Stimulated activated naive CD8-positive, alpha-beta T cell treated with anti-CD3 and anti-CD28 coated beads, Interleukin-15, Interleukin-2, amounts not matched to agents 100 U/mL and 50 U/mL, for 24 hours (primary cell): ENCODE measurements around the gene MED20.

Source experiments
- ATAC-seq: fragments of 150-1000 bp; cut with Tn5 transposase; one replicate; pipeline ENCODE4 v1.10.0; 2021
- DNase-seq: peaks from one replicate; pipeline ENCODE4 v3.0.0; 2021

MED20 gene

DNA sequence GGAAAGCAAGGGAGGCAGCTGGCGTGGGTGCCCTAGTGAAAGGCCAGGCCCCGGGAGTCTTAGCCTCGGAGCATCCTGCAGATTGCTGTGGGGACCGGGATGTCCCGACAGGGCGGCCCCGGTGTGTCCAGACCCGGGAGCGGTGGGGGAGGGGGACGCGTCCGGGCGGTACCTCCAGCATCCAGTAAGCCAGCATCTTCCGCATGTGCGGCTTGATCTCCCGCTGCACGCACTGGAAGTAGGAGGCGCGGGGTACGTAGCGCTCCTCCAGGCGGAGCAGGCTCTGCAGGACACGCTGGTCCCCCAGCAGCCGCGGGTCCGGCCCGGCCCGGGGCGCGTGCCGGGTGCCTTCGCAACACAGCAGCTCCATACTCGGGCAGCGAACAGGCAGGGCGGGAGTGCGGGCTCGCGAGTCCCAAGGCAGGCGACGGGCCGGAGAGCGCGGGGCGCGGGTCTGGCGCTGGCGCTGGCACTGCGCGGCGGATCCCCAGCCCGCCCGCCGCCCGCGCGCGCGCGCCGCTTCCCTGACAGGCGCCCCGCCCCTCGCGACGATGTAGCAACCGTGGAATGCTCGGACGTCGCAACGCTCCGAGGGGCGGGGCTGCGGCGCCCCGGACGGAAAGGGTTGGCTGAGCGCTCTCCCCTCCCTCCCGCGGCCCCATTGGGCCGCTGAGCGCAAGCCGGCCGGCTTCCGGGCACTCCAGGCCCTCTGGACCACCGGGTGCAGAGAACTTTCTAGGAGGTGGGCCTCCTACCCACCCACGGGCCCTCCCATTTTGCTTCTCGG, 20.5 kb upstream of the MED20 start, which contains the start of gene CCND3:
TSS of gene CCND3 (minus strand) at position 529 of the 787 bp plus-strand sequence. CDS start at position 370, 159 bp downstream.
- DNase-seq, result peak; percentile 95
- peak; percentile 86 for ATAC-seq

DNA sequence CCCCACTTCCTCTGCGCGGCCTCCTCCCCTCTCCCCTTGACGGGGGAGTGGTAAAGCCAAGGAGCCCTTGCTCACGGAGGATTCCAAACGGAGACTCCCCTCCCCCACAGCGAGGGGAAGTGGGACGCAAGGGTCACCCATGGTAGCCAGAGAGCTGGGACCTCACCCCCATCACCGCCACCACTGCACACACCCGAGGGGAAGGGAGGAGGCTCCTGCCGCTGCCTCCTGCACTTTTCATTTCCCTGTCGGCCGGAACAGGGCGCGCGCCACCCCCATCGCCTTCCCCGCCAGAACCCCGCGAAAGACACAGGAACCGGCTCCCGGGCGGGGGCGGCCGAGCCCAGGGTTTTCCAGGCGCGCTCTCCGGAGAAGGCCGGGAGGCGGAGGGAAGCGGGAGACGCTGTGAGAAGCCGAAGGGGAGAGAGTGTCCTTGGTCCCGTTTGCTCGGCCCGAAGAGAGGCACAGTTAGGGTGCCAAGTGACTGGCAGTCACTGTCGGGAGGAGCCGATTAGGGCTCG, 19.9 kb upstream of the MED20 start:
- peak; percentile 68 for DNase-seq
- ATAC-seq, result no peak

DNA sequence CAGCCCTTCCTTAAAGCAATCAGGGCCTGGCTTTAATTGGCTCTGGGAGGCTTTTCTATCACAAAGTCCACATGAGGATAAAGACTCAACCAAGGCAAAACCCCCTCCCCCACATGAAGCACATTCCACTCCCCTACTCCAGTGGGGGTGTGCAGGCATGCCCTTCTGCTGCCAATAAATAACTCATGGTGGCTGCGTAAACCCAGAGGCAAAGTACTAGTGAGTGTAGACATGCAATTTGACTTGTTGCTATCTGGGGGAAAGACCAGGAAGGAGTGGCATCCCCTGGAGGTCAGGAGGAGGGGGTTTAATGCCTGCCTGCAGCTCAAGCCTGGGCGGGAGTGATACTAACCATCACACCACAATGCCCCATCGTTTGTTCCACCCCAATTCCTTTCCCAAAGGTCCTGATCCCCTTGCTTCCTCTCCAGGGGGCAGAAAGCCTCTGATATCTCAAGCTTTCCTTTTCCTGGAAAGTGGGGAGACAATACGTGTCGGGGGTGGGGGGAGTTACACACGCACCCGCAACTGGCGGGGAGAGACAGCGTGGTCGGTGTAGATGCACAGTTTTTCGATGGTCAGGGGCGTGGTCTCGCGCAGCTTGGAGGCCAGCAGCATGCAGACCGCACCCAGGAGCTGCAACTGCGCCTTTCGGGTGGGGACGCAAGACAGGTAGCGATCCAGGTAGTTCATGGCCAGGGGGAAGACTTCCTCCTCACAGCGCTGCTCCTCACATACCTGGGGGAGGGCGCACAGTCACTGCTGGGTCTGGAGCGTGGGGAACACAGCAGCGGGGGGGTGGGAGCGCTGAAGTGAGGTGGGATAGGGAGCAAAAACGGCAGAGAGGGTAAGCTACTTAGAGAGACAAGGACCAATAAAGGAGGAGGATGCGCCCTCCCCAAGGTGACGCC, 19.2 kb upstream of the MED20 start:
- ATAC-seq (no peak), DNase-seq (peak; percentile 68)

DNA sequence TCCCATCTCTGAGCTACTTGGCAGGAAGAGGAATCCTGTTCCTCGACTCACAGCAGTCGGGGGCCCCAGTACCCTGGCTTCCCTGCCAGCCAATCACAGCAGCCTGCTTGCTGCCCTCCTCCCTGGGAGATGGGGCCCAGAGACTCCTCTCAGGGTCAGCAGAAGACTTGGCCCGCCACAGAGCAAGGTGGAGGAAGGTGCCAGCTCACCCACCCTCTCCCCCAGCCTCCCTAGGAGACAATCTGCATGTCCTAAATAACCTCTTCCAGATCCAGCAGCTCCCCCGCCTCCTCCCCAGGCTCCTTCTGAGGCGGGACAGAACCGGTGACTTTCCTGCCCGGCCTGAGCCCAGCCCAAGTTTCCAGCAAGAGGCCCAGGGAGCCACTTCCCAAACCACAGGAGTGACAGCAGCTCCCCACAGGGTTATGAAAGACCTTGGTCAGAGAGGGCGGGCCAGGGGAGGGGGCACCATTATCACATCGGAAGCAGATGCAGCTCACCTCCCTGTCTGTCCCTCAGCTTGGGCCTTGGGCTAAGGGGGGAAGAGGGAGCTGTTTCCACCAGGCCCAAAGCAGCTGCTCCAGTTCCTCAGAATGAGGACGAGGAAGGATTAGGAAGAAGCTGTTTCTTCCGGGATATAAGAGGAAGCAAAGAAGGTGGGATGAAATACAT, 18.4 kb upstream of the MED20 start:
- peak; percentile 69 for DNase-seq

DNA sequence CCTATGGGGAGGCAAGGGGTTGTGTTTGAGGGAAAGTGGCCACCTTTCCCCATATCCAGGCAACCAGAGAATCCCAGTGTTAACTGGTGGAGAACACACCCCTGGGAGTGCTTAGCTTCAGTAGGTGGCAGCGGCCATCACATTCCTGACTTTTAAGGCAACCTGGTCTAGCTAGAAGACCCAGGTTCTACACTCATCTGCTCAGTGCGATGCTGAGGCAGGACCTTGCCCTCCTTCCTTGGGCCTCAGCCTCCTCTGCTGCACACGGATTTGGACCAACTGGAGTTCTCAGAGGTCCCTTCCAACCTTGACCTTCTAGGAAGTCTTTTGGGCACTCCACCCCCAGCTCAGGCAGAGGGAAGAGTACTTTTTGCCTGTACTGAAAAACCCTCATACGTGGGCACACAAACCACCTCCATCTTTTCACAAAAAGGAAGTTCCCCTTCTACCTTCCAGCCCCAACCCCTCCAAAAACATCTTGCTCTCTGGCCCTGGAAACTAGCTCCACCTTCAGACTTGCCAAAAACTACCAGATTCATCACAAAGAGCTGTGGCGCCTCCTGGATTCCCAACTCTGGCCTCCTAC, 17.7 kb upstream of the MED20 start:
- no peak for DNase-seq
- no peak for ATAC-seq

More for the DNA sequence above, 18.4 kb upstream of the MED20 start:
- peak; percentile 6 for ATAC-seq

DNA sequence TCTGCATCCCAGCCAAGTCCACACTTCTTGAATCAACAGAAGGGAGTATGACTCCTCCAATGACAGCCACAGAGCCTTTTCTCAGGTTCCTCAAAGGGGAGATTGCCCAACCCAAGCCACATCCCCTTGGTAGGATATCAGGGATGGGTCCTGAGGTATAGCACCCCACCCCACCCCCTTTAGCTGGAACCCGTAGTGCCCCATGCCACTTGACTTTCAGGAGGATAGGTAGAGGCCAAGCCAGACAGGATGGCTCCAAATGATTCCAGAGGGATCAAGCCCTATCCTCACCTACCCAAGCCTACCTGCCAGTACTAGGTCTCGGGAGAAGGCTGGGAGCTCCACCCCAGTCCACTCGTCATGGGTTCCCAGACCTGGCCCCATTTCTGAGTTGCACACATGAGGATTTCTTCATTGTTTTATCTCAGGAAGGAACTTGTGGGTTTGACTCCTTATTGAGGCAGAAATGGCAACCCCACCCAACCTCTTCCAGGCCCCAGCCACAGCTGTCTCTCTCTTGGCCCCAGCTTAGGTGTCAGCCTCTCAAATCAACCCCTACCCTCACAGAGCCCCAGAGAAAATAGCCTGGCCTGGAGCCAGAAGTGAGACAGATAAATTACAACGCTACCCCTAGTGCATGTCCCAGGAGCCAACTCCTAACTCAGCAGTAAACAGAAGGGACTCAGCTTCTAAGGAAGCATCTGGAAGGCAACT, 17.1 kb upstream of the MED20 start:
- peak; percentile 30 for DNase-seq
- ATAC-seq, result no peak

DNA sequence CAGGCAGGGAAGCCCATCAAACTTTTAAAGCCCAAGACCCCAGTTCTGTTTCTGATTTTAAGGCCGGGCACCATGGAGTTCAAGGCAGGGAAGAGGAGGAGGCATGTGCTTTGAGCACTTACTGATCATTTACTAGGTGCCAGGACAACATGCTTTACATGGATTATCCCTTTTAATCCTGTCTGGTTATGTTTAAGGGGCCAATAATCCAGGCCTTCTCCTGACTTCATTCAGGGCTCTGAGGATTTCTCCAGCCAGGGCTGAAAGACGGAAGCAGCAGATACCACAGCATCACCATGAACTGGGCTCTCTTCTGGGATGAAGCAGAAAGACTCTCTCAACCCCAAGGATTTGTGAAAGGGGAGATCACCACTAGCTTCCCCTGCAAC, 16.5 kb upstream of the MED20 start:
- ATAC-seq (no peak), DNase-seq (no peak)

DNA sequence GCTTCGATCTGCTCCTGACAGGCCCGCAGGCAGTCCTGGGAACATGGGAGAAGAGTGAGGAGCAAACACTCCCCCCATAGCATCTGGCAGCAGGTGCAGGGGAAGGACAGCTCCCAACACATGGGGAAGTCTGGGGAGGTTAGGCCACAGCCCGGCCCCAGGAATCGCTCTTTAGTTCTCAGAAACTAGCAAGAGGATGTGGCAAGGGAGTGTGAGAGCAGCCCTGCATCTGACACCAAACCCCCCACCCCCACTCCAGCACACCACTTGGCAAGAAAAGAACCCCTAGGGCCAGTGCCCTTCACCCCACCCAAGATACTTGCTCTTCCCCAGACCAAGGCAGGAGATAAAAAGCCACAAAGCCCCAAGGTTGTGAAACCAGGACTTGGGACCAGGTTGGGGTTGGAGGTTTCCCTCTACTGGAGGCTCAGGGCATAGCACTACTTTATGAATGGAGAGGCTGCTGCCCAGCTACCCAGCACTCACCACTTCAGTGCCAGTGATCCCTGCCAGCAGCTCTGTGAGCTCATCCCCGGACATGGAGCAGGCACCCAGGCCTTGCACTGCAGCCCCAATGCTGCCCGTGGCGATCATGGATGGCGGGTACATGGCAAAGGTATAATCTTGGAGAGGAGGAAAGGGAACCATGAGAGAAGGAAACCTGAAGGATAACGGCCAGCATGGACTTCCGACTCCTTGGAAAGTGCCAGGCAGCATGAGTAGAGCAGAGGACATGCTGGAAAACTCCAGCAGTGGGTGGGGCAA, 15.3 kb upstream of the MED20 start:
- peak; percentile 70 for ATAC-seq

DNA sequence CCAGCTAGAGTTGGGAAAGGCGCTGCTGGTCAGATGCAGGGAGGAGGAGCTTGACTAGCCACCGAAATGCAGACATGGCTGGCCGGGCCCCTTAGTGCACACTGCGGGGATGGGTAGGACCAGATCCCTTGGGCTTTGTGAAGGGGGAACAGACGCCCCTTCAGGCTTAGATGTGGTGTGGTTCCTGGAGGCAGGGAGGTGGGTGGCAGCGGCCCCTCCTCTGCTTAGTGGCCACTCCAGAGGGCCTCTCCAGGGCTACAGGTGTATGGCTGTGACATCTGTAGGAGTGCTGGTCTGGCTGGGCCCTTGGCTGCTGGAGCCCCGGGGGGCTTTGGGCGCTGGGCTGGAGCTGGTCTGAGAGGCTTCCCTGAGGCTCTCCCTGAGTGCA, 14.7 kb upstream of the MED20 start:
- no peak for ATAC-seq

More for the DNA sequence above, 15.3 kb upstream of the MED20 start:
- peak; percentile 81 for DNase-seq

DNA sequence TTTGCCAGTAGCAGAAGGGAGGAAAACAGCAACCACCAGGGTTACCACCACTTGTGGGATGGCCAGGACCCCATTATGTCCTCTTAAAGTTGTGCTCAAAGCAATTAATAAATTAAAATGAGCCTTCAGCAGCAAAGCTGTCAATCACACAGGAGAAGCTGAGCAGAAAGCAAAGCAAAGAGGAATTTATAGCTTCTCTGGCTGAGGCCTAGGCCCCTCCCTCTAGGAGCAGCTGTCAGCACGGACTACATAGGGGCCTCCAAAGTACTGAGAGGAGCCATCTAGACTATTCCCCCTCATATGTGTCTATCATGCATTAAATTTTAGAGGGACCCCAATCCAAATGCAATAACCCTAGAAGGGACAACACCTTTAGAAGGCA, 14.2 kb upstream of the MED20 start:
- DNase-seq, result no peak
- no peak for ATAC-seq

More for the DNA sequence above, 14.7 kb upstream of the MED20 start:
- no peak for DNase-seq

DNA sequence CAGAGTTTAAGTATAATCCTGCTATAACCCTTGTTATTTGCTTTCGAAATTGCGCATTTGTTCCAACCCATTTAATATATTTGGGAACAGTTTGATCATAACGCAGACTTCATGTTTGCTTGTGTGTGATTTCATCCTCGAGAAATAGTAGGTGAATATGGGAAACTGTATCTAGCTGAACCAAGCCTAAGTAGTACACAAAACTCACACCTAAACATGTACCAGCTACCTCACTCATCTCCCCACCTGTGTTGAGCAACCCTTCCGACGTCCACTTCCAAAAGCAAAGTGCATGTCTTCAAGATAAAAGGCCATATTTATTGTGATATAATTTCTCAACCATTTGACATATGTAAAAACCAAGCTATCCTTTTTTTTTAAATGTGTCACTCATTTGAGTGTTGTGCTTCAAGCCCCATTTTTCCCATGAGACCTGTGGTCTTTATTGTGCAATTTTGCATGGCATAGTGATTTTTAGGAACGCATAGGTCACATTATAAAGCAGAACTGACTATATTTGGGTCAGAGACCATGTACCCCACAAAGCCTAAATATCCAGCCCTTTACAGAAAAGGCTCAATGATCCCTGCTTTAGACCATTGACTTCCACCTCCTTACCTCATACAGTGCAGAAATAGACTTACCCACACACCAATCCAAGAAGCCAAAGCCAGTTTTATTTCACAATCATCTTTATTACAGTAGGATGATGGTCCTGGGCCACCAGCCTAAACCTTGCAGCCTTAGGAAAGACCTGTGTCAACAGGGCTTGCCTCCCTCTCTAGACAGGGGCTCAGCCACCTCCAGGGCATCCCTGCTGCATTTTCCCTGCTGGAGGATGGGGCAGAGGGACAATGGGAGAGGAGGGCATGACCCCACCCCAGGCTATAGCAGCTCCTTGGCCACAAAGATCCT, 13.6 kb upstream of the MED20 start:
- no peak for ATAC-seq
- no peak for DNase-seq

DNA sequence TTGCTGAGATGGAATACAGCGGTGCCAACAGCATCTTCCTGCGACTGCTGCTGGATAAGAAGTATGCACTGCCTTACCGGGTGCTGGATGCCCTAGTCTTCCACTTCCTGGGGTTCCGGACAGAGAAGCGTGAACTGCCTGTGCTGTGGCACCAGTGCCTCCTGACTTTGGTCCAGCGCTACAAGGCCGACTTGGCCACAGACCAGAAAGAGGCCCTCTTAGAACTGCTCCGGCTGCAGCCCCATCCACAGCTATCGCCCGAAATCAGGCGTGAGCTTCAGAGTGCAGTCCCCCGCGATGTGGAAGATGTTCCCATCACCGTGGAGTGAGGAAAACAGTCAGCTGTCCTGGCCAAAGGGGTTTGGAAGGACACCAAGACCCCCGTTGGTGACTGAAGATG, 11.4 kb upstream of the MED20 start:
- DNase-seq (no peak), ATAC-seq (no peak)

DNA sequence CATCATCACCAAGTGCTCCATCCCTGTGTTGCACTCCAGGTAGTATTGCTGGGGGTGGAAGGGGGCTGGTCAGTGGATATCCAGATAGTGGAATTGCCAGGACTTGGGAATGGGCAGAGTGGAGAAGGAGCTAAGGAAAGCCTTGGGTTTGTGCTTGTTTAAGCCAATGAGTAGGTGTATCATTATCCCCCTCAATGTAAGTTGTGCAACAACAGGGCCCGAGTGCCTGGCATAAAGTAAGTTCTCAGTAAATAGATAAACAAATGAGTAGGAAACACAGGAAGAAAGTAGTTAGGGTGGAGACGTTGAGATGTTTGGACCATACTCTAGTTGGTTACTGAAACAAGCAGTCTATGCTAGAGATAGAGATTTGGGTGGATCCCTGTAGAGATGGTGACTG, 10.9 kb upstream of the MED20 start:
- no peak for ATAC-seq

DNA sequence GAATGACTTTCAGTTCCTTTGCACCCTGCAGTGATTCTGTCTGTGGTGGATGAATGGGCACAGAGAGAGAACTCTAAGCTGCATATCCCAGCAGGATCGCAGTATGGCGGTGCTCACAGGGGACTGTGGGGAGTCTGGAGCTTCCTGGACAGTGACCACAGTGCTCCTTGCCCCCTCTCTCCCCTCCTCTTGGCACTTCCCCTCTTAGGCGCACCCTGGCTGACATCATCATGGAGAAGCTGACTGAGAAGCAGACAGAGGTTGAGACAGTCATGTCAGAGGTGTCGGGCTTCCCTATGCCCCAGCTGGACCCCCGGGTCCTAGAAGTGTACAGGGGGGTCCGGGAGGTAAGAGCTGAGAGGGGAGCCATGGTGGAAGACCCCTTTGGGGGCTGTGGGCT, 9.0 kb upstream of the MED20 start:
- DNase-seq (no peak), ATAC-seq (no peak)

More for the DNA sequence above, 10.9 kb upstream of the MED20 start:
- DNase-seq, result no peak

DNA sequence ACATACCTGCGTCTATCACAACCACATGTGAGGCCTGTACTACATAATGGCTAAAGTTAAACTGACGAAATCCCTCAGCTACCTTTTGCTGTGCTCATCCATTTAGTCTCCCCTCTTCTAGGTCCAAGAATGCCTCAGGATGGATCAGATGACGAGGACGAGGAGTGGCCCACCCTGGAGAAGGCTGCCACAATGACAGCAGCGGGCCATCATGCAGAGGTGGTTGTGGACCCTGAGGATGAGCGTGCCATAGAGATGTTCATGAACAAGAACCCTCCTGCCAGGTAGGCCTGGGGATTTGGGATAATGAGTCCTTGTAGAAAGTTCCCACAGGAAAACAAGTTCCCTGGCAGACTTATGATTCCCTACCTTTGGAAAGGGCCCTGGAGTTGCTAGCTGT, 6.3 kb upstream of the MED20 start:
- no peak for DNase-seq
- ATAC-seq, result no peak

DNA sequence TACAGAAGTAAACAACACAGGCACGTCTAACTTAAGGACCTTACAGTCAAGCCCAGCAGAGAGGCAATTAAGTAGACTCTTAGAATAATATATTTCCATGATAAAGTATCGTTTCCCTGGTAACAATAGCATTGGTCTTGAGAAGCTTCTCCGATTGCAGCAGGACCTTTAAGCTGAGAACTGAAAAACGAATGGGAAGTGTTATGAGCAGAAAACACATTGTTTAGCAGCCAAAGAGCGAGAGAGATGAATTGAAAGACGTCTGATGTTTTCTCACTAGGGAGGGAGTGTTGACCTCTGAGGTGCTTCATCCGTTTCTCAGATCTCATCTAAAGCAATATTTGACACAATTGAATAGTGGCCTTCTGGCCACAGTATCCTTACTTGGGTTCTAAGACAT, 1.2 kb upstream of the MED20 start:
- DNase-seq, result no peak
- ATAC-seq, result no peak

DNA sequence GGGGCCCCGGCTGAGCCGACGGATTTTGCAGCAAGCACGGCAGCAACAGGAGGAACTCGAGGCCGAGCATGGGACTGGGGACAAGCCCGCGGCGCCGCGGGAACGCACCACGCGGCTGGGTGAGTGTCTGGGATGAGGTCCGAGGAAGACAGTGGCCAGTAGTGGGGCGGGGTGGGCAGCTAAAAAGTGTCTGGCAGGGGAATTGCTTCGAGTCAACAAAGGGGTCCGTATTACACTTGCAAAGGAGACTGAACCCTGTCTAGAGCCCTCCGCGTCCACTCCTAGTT, 716 bp upstream of the MED20 start:
- DNase-seq (no peak), ATAC-seq (no peak)

DNA sequence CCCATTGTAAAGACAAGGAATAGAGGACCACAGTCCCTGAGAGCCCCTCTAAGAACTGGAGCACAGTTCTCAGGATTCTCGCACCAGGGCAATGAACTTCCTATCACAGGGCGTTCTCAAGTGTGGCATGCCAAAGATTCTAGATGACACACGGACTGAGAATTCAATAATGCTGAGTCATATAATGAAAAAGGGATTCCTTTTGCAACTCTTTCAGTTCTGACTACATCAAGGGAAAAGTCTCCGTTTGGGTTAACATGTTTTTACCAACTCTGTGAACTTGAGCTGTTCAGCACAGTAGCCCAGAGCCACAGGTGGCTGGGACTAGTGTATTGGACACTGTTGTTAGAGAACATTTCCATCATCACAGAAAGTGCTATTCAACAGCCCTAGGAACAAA, 3.4 kb downstream of the MED20 start:
- ATAC-seq, result no peak
- no peak for DNase-seq

DNA sequence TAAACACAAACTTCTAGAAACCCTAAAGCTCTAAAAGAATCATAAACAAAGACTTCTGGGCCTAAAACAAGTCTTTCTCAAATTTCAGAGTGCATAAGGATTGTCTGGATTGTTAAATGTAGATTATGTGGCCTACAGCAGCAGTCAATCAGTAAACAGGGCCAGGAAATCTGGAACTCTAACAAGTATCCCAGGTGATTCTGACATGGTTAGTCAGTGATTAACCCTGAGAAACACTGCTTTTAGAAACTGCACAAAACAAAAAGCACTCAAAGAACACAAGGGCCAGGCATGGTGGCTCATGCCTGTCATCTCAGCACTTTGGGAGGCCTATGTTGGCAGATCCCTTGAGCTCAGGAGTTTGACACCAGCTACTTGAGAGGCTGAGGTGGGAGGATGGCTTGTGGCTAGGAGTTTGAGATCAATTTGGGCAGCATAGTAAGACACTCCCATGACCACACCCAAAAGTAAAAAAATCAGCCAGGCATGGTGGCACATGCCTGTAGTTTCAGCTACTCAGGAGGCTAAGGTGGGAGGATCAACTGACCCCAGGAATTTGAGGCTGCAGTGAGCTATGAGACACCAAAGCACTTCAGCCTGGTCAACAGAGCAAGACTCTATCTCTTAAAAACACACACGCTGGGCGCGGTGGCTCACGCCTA, 5.9 kb downstream of the MED20 start:
- no peak for ATAC-seq
- DNase-seq, result no peak
